WTC11 (cell line): ENCODE data around the gene SLAIN1. TPM values are rescaled to one million over a fixed set of nuclear protein-coding genes. Genes with fewer than 3 reads are reported as not detected.

Source experiments
- ATAC-seq: fragments of 200-7000 bp; cut with Tn5 transposase; 2 replicates; pipeline ENCODE4 v1.10.0; 2021; ENCODE audit warnings: mild to moderate bottlenecking, moderate library complexity
- CTCF ChIA-PET: fragments of 300-600 bp; sonication (Branson Sonifier 250); formaldehyde crosslinking; loops from one replicate; lab custom pipeline; 2021; ENCODE audit warnings: antibody characterized with exemption; lab: Charles Lee
- POLR2A ChIA-PET: fragments of 350-600 bp; sonication (Branson Sonifier 250); formaldehyde crosslinking; loops from one replicate; lab custom pipeline; 2021; ENCODE audit warnings: antibody characterized with exemption; lab: Charles Lee
- DNase-seq: peaks from one replicate; pipeline ENCODE4 v3.0.0; 2021; ENCODE audit warnings: low spot score
- H3K27ac Mint-ChIP-seq: 2 replicates; pipeline ENCODE4 v1.8.0; 2021; ENCODE audit warnings: mixed read lengths
- H3K27me3 Mint-ChIP-seq: 2 replicates; pipeline ENCODE4 v1.8.0; 2021; ENCODE audit warnings: low read depth, mild to moderate bottlenecking, moderate library complexity, mixed read lengths
- H3K36me3 Mint-ChIP-seq: 2 replicates; pipeline ENCODE4 v1.8.0; 2021; ENCODE audit warnings: mixed read lengths
- H3K4me1 Mint-ChIP-seq: 2 replicates; pipeline ENCODE4 v1.8.0; 2022; ENCODE audit warnings: mixed read lengths
- H3K4me3 Mint-ChIP-seq: 2 replicates; pipeline ENCODE4 v1.8.0; 2021; ENCODE audit warnings: mild to moderate bottlenecking, moderate library complexity, mixed read lengths
- H3K9me3 Mint-ChIP-seq: 2 replicates; pipeline ENCODE4 v1.8.0; 2021; ENCODE audit warnings: mixed read lengths
- ATF1 ChIP-seq: sonication (generic); formaldehyde crosslinking; IDR thresholded peaks from 2 replicates; pipeline ENCODE4 v1.8.1; 2023; ENCODE audit warnings: mild to moderate bottlenecking, moderate library complexity, missing genetic modification reagents
- E2F1 ChIP-seq: sonication (generic); formaldehyde crosslinking; IDR thresholded peaks from 2 replicates; pipeline ENCODE4 v1.8.0; 2022; ENCODE audit warnings: mild to moderate bottlenecking, missing genetic modification reagents
- E2F4 ChIP-seq: sonication (generic); formaldehyde crosslinking; IDR thresholded peaks from 2 replicates; pipeline ENCODE4 v1.8.1; 2022; ENCODE audit warnings: low read depth, mild to moderate bottlenecking, moderate library complexity, missing genetic modification reagents, borderline replicate concordance
- ERG ChIP-seq: fragments of 250-450 bp; sonication (Bioruptor Pico); IDR thresholded peaks from 2 replicates; pipeline ENCODE4 v1.8.0; 2021; ENCODE audit warnings: mild to moderate bottlenecking
- ETV6 ChIP-seq: sonication (generic); formaldehyde crosslinking; IDR thresholded peaks from 2 replicates; pipeline ENCODE4 v1.8.1; 2022; ENCODE audit warnings: mild to moderate bottlenecking, missing genetic modification reagents
- FOXK1 ChIP-seq: sonication (generic); formaldehyde crosslinking; IDR thresholded peaks from 2 replicates; pipeline ENCODE4 v1.8.0; 2022; ENCODE audit warnings: mild to moderate bottlenecking, moderate library complexity, missing genetic modification reagents
- IRF1 ChIP-seq: sonication (generic); formaldehyde crosslinking; IDR thresholded peaks from 2 replicates; pipeline ENCODE4 v1.8.0; 2023; ENCODE audit warnings: missing genetic modification reagents
- IRF2 ChIP-seq: sonication (generic); formaldehyde crosslinking; IDR thresholded peaks from 2 replicates; pipeline ENCODE4 v1.8.0; 2022; ENCODE audit warnings: low read depth, missing genetic modification reagents, borderline replicate concordance
- JUN ChIP-seq: sonication (generic); formaldehyde crosslinking; IDR thresholded peaks from 2 replicates; pipeline ENCODE4 v1.8.0; 2023; ENCODE audit warnings: mild to moderate bottlenecking, missing genetic modification reagents
- KAT7 ChIP-seq: sonication (generic); formaldehyde crosslinking; IDR thresholded peaks from 2 replicates; pipeline ENCODE4 v1.8.1; 2023; ENCODE audit warnings: missing genetic modification reagents, mild to moderate bottlenecking, borderline replicate concordance
- MLX ChIP-seq: sonication (generic); formaldehyde crosslinking; IDR thresholded peaks from 2 replicates; pipeline ENCODE4 v1.8.1; 2023; ENCODE audit warnings: mild to moderate bottlenecking, missing genetic modification reagents, moderate library complexity
- MXD4 ChIP-seq: fragments of 250-450 bp; sonication (Bioruptor Pico); IDR thresholded peaks from 2 replicates; pipeline ENCODE4 v1.8.0; 2021; ENCODE audit warnings: mild to moderate bottlenecking, moderate library complexity, borderline replicate concordance
- NFYB ChIP-seq: sonication (generic); formaldehyde crosslinking; conservative IDR thresholded peaks from 2 replicates; pipeline ENCODE4 v1.8.0; 2022; ENCODE audit warnings: low read depth, missing genetic modification reagents
- OVOL2 ChIP-seq: fragments of 250-450 bp; sonication (Bioruptor Pico); IDR thresholded peaks from 2 replicates; pipeline ENCODE4 v1.9.0; 2021; ENCODE audit warnings: mild to moderate bottlenecking, borderline replicate concordance
- RORB ChIP-seq: fragments of 250-450 bp; sonication (Bioruptor Pico); IDR thresholded peaks from 2 replicates; pipeline ENCODE4 v1.9.0; 2021; ENCODE audit warnings: mild to moderate bottlenecking
- SP1 ChIP-seq: sonication (generic); formaldehyde crosslinking; conservative IDR thresholded peaks from 2 replicates; pipeline ENCODE4 v1.8.1; 2022; ENCODE audit warnings: missing genetic modification reagents
- TEAD1 ChIP-seq: sonication (generic); formaldehyde crosslinking; IDR thresholded peaks from 2 replicates; pipeline ENCODE4 v1.8.0; 2022; ENCODE audit warnings: mild to moderate bottlenecking, missing genetic modification reagents
- ZMAT4 ChIP-seq: fragments of 250-450 bp; sonication (Bioruptor Pico); IDR thresholded peaks from 2 replicates; pipeline ENCODE4 v1.9.0; 2021; ENCODE audit warnings: mild to moderate bottlenecking
- ZNF121 ChIP-seq: sonication (generic); formaldehyde crosslinking; IDR thresholded peaks from 2 replicates; pipeline ENCODE4 v1.8.0; 2023; ENCODE audit warnings: missing genetic modification reagents
- ZNF263 ChIP-seq: sonication (generic); formaldehyde crosslinking; IDR thresholded peaks from 2 replicates; pipeline ENCODE4 v1.8.1; 2022; ENCODE audit warnings: low read depth, mild to moderate bottlenecking, moderate library complexity, missing genetic modification reagents
- ZNF317 ChIP-seq: sonication (generic); formaldehyde crosslinking; IDR thresholded peaks from 2 replicates; pipeline ENCODE4 v1.8.1; 2023; ENCODE audit warnings: low read depth, mild to moderate bottlenecking, moderate library complexity, missing genetic modification reagents, borderline replicate concordance
- ZNF416 ChIP-seq: fragments of 250-450 bp; sonication (Bioruptor Pico); IDR thresholded peaks from 2 replicates; pipeline ENCODE4 v1.9.0; 2021; ENCODE audit warnings: mild to moderate bottlenecking, inconsistent platforms
- ZNF425 ChIP-seq: fragments of 250-450 bp; sonication (Bioruptor Pico); conservative IDR thresholded peaks from 2 replicates; pipeline ENCODE4 v1.9.0; 2021; ENCODE audit warnings: mild to moderate bottlenecking
- ZSCAN18 ChIP-seq: fragments of 250-450 bp; sonication (Bioruptor Pico); IDR thresholded peaks from 2 replicates; pipeline ENCODE4 v2.1.2; 2022; ENCODE audit warnings: mild to moderate bottlenecking, moderate library complexity
- total RNA-seq: library from RNA; stranded (reverse); gene quantifications from 3 replicates; pipeline ENCODE4 v1.2.3, GENCODE V29; 2021

SLAIN1 gene
- total RNA-seq, 1 experiment from 2014 or later = 29.7 TPM

- TF ChIP-seq ZNF263 = no peak
- TF ChIP-seq RORB (CRISPR knock-in tag) = no peak
- no peak for TF ChIP-seq E2F1
- no peak for TF ChIP-seq ZNF416 (CRISPR knock-in tag)
- TF ChIP-seq MXD4 (CRISPR knock-in tag) = no peak
- TF ChIP-seq ERG = no peak
- no peak for TF ChIP-seq JUN (CRISPR knock-in tag)
- TF ChIP-seq E2F4 (CRISPR knock-in tag) = no peak
- TF ChIP-seq ZSCAN18 (CRISPR knock-in tag) = no peak
- no peak for TF ChIP-seq MLX (CRISPR knock-in tag)
- no peak for TF ChIP-seq ETV6 (CRISPR knock-in tag)
- TF ChIP-seq ZMAT4 (CRISPR knock-in tag) = no peak
- no peak for TF ChIP-seq ZNF121
- TF ChIP-seq NFYB (CRISPR knock-in tag) = no peak
- ChIA-PET POLR2A (interaction anchor here (0.7 kb wide), 1 partner anchor 106 kb away, joined by 4 read pairs; no protein-coding TSS in a partner anchor), CTCF (interaction anchor here (0.8 kb wide), 1 partner anchor 106 kb away, joined by 3 read pairs; no protein-coding TSS in a partner anchor)
- ATAC-seq (no peak), DNase-seq (no peak)
- H3K4me1 Mint-ChIP-seq = peaks cover 47% of the 10 kb centered on the region
- peaks cover 6% of the 10 kb centered on the region; the same call in 1 of the 2 replicates for H3K36me3 Mint-ChIP-seq
- H3K27ac Mint-ChIP-seq = no peak overlapping the region
- peaks cover 5% of the 10 kb centered on the region for H3K9me3 Mint-ChIP-seq
- H3K4me3 Mint-ChIP-seq = peak overlapping the region; percentile 99
- peaks cover 7% of the 10 kb centered on the region for H3K27me3 Mint-ChIP-seq
Measured at GRCh38 chr13:77699059-77699680, 1.7 kb downstream of the SLAIN1 start.

GRCh38 chr13:77701305-77701704 lies 3.8 kb downstream of the SLAIN1 start:
- Mint-ChIP-seq H3K9me3 (peaks cover 5% of the 10 kb centered on the region), H3K4me3 (no peak overlapping the region), H3K4me1 (peaks cover 51% of the 10 kb centered on the region), H3K36me3 (peaks cover 6% of the 10 kb centered on the region; the same call in 1 of the 2 replicates), H3K27me3 (peaks cover 2% of the 10 kb centered on the region), H3K27ac (no peak overlapping the region)
- no peak for DNase-seq
- no peak for ATAC-seq
- POLR2A ChIA-PET = no interaction called here
- TF ChIP-seq ZNF416 (CRISPR knock-in tag) (no peak), ZNF263 (no peak), FOXK1 (CRISPR knock-in tag) (no peak), OVOL2 (CRISPR knock-in tag) (no peak), IRF2 (CRISPR knock-in tag) (no peak), ATF1 (CRISPR knock-in tag) (no peak), ZNF425 (CRISPR knock-in tag) (no peak), IRF1 (CRISPR knock-in tag) (no peak), KAT7 (CRISPR knock-in tag) (no peak), ZNF121 (no peak), TEAD1 (CRISPR knock-in tag) (no peak), ZNF317 (CRISPR knock-in tag) (no peak), SP1 (CRISPR knock-in tag) (no peak)
- CTCF ChIA-PET = no interaction called here
